NK-92 (cell line): ENCODE data around the gene MED8.
"Not testable (repeated sequence)": the region's sequence is repeated elsewhere in the genome, so short reads cannot be mapped to it uniquely, and the experiment has no call there.

Experiments
- DNase-seq: peaks from one replicate; lab custom pipeline; 2025; ENCODE audit not compliant: unreplicated experiment; lab: John Stamatoyannopoulos, UW

The MED8 gene

DNA sequence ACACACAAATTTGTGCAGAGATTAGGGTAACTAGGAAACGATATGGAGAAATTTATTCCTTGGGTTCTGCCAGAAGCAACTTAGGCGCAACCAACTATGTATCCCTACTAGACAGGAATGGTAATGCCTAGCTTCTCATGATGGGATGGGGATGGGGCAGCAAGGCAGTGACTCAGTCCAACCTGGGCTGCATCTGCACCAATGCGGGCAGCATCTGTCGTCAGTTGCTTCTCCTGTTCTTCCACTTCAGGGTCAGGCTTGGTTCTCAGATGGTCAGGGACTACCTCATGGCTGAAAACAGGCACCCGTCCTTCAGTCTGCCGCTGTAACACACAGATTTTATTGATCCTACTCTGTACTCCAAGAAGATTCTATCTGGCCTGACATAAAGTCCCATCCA is 2.9 kb downstream of the MED8 start:
- no peak for DNase-seq

DNA sequence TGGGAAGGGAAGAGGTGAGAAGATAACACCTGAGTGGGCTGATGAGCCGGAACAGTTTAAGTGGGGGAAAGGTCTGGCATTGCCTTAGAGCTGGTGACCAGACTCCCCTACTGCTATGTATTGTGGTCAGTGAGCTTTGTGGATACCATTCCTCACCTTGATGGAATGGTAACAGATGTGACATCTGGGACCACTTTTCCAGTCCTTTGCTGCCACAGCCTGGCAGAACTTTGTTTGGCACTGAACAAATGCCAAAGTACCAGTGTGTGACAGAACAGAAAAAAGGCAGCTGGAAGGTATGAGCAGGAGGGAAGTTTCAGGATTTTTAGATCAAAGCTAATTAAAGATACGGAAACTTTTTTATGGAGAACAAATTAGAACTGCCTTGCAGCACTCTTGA is 6.2 kb downstream of the MED8 start:
- DNase-seq, result no peak

DNA sequence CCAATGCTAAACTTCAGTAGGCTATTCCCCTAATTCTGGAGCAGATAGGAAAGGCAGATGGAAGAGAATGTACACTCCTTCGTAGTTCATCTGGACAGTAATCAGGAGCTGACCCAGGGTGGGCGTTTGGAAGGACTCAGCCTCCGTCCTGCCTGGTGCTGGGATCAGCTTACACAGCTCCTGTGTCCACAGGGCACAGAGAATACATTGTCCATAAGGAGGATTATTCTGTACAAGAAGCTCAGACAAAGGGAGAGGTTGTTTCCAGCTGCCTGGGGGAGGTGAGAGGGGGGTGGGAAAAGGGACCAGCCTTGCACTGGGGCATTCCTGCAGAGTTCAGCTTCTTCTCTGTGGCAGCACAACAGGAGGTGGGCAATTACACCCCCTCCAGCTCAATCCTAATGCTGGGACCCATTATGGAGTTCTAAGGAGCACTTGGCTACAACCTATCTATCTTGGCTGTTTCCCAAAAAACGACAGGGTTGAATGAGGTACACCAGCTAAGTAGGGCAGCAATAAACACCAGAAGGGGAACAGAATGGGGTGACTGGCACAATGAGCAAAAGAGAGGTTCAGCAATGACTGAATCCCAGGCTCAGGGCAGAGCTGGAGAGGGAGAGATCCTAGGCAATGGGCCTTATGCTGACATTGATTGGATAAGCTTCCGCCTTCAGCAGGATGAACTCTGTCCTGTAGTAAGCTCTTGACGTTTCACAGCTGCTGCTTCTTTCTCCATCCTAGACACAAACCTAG is 7.4 kb downstream of the MED8 start:
- no peak for DNase-seq

DNA sequence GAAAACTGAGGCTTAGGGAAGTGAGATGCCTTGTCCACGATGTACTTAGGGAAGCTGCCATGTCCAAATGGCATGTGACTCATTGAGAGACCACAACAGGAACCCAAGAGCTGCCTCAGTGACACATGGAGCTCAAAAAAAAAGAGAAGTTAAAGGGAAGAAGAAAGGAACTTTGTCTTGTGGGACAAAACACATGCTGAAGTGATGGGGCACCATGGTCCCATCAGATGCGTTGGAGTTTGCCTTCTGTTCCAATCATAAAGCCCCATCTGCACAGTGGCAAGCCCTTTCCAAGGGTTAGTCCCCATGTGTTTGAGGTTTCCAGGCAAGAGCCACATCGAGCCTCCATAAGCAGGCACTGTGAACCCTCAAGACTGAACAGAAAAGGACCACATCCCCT is 8.0 kb downstream of the MED8 start:
- no peak for DNase-seq

DNA sequence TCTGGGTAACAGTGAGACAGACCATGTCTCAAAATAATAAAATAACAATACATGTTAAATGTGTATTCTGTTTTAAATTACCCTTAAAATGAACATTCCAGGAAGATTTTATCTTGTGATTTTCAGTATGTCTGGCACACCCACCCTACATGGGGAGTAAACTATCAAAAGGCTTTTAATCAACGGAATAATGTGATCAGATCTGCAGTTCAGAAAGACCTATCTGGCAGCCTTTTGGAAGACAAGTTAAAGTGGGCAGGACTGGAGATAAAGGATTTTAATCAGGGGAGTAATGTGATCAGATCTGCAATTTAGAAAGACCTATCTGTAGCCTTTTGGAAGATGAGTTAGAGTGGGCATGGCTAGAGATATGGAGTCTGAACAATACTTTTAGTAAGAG is 10.1 kb downstream of the MED8 start:
- no peak for DNase-seq

DNA sequence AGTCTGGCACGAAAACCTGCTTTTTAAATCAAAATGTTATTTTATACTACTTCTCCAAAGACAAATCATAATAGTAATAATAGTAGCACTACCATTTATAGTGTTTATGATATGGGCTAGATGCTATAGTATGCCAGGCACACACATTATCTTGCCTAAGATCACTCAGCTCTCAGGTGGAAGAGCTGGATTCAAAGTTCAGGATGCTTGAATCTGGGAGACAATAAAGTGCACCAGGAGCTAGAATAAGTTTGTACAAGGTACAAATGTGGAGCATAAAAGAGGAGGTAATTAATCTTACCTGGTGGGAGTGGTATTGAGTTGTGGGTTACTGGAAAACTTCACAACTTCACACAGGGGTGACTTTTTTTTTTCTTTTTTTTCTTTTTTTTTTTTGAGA is 11.8 kb downstream of the MED8 start:
- DNase-seq, result no peak

DNA sequence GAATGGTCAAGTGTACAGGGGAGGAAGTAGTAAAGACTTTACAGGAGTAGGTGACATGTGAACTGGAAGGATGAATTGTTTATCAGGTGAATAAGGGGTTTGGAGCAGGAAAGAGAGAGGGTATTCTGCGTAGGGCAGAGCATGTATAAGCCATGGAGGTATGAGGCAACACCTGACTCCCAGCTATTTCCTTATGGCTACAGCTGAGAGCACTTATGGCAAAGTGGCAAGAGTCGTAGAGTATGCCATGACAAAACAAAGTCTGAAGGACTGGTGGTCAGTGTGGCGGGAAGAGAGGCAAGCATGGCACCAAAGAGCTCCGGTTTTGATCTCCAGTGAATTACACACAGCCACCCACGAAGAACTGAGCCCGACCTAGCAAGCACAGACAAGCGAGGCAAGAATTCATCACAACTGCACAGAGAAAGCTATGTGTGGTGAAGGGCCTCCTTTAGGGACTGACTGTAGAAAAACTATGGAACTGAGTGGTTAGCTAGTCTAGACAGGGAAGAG is 12.8 kb downstream of the MED8 start:
- no peak for DNase-seq

DNA sequence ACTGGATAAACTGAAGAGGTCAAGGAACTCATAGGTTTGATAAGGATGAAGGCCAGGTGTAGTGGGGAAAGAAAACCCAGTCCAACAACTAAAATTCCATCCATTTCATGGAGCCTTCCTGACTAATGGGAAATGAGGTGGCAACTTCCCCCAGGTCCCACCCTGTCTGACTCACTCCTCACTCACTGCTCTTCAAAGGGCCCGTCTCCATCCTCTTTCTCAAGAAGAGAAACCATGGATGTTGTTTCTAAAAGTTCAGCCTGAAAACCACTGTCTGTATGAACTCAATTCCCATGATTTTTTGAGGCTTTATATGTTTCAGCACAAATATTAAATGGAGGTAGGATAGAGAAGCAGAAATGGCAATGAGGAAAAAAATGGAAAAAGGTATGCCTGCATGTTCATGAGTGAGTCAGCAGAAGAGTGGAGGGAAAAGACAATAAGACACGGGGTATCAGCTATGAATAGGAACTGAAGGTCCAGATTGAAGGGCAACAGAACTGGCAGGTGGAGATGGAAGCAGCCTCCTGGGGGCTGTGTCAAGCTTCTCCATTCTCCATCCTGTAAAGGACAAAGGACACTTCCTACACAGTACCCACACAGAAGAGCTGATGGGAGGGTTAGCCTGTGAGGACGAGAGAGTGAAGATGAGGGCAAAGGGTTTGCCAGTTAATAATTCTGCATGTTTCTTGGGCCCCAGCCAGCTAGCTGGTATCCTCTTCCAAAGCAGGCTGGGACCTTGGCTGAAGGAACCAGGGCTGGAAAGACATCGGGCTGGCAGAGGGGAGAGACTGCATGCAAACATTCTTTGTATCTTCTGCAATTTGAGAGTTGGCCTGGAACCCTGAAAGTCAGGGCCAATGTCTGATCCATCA is 16.3 kb downstream of the MED8 start:
- no peak for DNase-seq

DNA sequence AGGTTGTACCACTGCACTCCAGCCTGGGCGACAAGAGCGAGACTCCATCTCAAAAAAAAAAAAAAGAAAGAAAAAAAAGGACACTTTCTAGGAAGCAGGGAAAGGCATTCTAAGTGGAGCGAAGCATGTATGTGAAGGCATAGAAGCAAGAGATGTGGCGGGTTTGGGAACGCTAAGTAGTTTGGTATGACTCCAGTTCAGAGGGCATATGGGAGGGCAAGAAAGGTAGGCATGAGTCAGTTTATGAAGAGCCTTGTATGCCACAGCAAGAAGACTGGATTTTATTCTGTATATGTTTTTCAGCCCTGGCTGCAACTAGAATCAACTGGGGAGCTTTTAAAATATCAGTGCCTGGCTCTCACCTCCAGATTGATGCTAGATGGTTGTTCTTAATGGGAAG is 17.4 kb downstream of the MED8 start:
- DNase-seq, result no peak

DNA sequence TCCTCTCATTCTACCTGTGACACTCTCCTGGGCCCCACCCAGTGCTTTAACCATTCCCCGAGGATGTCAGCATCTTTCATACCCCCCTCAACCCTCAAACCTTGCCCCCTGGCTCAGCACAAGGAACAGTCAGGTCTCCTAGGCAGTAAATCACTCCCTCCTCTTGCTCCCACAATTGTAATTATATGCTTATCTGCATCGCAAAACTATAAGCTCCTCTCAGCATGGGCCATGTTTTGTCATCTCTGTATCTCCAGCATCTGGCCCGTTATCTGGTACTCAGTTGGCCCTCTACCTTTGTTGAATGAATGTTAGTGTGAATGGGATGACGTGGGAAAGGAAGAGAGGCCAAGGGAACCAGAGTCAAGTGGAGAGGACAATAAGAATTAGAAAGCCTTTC is 19.0 kb downstream of the MED8 start:
- DNase-seq, result no peak

DNA sequence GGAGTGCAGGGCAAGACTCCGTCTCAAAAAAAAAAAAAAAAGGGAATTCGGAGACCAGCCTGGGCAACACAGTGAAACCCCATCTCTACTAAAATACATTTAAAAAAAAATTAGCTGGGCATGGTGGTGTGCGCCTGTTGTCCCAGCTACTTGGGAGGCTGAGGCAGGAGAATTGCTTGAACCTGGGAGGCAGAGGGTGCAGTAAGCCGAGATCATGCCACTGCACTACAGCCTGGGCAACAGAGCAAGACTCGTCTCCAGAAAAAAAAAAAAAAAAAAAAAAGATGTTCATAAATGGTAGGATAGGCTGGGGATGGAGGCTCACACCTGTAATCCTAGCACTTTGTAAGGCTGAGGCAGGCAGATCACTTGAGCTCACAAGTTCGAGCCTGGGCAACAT is 19.8 kb downstream of the MED8 start:
- DNase-seq, result not testable (repeated sequence)

DNA sequence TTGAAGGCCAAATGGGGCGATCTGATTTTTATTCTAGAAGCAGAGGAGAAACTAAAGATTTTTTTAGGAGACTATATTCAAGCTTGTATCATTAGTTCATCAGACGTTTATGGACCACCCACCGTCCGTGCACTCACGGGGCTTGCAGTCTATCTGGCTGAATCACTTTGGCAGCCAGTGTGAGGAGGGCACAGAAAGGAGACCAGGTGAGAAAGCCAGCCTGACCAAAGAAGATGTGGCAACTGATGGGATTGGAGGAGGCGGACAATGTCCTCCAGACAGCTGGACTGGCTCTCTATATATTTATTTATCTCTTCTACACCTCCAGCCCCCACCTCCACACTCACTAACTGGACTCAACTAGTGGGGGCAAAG is 21.0 kb downstream of the MED8 start:
- no peak for DNase-seq

DNA sequence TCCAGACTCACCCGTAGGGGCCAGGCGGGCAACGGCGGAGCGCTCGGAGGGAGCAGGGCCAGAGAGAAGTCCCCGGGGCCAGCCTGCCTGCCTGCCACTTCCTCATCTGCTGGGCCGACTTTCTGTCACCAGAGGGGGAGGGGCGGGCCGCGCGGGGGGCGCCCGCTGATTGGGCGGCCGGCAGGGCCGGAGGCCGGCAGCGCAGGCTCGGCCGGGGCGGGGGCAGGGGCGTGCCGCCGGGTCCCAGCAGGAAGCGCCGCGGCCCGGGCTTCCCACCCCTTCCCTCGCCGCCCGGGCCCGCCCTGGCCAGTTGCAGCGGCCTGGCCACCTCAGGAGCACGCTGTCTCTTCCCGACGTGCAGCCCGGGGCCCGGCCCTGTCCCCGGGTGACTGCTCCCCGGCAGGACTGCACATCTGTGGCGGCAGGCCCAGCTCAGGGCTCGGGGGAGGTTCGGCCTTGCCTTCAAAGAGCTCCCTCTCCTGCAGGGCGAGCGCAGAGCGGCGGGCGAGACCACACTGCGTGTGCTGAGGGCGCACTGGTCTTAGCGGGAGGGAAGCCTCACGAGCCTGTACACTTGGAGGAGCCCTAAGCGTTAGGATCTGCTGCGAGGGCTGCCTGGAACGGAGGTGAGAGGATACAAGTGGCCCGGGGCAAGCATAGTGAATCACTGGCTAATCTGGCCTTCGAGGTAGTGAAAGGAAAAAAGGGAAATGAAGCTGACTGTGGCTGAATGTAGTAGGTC is 21.5 kb downstream of the MED8 start, which contains the start of gene ELOVL1:
ELOVL1 (minus strand) TSS at position 108 of the 742 bp plus-strand sequence. CDS start 2,402 bp downstream, outside the sequence.
- peak; percentile 11 for DNase-seq

DNA sequence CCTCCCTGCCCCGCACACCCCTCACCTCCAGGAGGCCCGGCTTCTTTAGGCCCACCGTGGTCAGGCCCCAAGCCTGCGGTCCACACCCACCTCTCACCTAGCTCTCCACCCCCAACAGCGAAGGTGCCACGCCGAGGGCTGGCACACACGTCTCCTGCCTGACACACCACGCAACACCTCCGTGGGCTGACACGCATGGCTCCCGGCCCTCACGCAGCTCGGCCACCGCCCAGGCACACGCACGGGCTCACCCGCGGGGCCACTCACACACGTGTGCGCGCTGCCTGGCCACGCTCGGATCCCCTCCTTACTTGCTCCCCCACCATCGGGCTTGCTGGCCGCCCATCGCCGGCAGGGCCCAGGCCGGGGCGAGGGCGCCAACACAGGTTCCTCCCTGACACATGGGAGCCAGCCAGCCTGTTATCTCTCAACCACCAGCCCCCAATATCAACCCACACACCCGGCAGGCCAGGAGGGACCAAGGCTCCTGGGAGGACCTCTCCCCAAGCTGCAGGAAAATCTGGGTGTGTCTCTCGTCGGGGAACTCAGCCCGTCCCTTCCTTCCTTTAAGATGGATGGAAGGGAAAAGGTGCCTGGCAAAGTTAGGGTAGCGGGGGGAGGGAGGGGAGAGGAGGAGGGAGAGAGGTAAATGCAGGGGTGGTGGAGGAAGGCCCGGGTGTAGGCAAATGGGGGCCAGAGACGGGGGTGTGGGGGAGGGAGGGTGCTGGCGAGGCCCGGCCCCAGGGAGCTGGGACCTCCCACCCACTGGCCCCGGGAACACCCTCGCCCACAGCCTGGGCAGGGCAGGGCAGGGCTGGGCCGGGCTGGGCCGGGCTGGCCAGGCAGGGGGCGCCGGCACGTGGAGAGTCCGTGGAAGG is 22.3 kb downstream of the MED8 start:
- no peak for DNase-seq

DNA sequence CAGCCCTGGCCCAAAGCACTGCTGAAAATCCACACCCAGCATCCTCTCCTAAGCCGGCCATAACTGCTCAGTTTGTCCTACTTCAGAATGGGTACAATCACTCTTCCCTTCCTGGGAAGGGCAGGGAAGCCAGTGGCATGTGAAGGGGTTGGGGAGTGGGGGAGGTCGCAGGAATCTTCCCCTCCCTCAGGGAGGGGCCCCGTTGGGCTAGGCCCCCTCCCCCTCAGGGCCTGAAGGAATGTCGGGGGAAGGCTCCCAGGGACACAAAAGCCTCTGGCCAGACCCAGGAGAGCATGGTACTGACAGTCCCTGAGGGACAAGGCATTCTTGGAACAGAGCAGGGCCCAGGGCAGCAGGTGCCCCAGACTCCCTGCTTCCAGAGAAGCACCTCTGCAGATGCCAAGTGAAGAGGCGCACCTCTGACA is 23.0 kb downstream of the MED8 start:
- DNase-seq, result no peak

DNA sequence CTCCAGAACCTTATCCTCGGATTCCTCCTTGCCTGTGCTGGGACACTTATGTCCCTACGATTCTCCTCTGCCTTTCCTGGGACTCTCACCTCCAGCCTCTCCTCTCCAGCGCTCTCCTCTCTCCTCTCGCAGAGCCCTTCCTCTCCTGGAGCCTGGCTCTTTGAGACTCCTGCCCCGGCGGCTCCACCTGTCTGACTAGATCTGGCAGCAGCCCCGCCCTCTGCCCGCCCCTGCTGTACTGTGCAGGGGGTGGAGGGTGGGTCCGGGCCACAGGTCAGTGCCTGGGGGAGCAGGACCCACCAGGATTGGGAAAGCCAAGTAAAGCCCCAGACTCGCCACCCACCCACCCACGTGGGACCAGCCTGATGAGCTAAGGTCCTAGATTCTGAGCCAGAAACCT is 23.4 kb downstream of the MED8 start:
- no peak for DNase-seq

DNA sequence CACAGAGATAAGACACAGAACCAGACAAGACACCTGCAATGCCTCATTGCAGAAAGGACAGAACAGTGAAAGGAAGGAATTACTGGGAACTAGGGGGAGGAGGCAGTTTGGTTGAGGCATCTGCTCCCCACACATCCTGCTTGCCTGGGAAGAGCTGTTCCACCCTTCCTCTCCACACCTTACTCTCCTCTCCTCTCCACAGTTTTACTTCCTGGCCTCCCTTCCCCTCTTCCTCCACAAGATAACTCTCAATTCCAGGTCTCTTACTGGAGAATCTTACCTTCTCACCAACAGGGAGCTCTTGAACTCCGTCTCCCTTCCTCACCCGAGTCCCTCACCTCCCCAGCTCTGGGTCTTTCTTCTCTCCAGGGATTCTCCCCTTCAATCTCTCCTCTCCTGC is 23.9 kb downstream of the MED8 start:
- DNase-seq, result no peak

DNA sequence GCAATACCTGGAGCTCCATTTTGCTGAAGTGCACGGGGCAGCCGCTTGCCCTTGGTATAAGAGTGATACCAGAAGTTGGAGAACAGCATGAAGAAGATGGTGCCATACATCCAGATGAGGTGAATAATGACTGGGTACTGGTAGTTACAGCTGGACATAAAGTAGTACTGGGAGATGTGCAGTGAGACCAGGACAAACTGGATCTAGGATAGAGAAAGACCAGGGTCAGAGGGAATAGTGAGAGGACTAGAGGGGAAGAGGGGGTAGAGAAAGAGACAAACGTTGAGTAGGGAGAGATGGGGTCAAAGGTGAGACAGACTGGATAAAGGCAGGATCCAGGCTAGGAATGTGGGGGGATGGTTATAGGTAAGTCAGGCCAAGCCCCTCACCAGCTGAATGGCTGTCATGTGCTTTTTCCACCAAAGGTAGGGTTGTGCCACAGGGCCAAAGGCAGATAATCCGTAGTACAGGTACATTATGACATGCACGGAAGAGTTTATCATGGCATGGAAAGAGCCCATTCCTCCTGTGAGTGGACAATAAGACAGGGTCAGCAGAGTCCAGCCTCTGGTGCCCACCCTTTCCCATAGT is 25.6 kb downstream of the MED8 start:
- no peak for DNase-seq

DNA sequence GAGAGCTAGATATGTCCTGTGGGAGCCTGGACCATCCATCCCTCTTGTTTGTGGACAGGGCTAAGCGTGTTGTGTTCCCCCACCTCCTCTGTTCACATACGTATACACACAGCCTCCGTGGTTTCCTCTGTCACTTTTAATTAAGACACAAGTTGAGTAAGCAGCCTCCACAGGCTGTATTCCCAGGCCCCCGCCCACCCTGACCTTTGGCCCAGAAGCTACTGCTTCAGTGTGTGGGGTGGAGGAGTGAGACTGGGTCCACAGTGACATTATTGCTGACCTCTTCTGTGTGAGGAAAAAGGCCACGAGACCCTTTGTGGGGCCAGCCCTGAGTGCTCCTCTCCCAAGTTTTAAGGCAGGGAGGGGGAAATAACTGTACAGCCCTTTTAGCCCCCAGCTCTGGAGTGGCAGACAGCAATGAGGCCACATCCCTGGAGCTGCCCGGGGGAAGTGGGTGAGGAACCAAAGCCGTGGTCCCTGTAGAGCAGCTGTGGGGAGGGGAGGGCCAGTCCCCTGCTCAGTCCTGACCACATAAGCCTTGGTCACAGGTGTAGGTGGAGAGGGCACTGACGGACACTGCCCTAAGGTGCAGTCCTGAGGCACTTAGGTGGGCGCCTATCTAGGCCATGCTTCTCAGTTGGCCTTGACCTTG is 26.2 kb downstream of the MED8 start:
- DNase-seq, result no peak

DNA sequence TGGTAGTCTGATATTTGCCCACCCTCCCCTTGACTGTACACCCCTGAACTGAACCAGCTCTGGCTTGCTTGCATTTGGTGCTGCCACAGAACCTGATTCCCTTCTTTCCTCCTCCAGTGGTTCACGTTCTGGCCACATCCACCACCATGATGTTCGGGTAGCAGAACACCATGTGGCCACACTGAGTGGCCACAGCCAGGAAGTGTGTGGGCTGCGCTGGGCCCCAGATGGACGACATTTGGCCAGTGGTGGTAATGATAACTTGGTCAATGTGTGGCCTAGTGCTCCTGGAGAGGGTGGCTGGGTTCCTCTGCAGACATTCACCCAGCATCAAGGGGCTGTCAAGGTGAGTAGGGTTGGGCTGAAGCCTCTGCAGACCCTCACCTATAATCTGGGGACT is 29.0 kb downstream of the MED8 start:
- DNase-seq, result no peak
